Fibroblast of lung (primary cell): ENCODE data around the gene ANO3. TPM values are rescaled to one million over a fixed set of nuclear protein-coding genes. Genes with fewer than 3 reads are reported as not detected.
A peak's percentile ranks its signal among the peaks of the same experiment; 100 is the strongest.

Source experiments
- DNase-seq, 2 donors: peaks; one replicate each; pipeline versions ENCODE4 v3.0.0 to v3.0.0-alpha.2; 2010; ENCODE audit warnings: low read depth in 2 of 2
- H2AFZ ChIP-seq: 2 replicates; pipeline ENCODE4 v1.5.1; 2012; ENCODE audit warnings: low read length, control low read depth, inconsistent platforms
- H3K27ac ChIP-seq: 2 replicates; pipeline ENCODE4 v1.5.1; 2011; ENCODE audit warnings: low read length, control low read depth; ENCODE audit not compliant: insufficient read depth
- H3K27me3 ChIP-seq: 2 replicates; pipeline ENCODE4 v1.5.1; 2011; ENCODE audit warnings: mild to moderate bottlenecking, low read length; ENCODE audit not compliant: control insufficient read depth, insufficient read depth
- H3K36me3 ChIP-seq: 2 replicates; pipeline ENCODE4 v1.5.1; 2011; ENCODE audit warnings: low read length; ENCODE audit not compliant: control insufficient read depth, insufficient read depth
- H3K4me1 ChIP-seq: 2 replicates; pipeline ENCODE4 v1.5.1; 2011; ENCODE audit warnings: low read length; ENCODE audit not compliant: control insufficient read depth, insufficient read depth; ENCODE audit errors: extremely low read depth
- H3K4me2 ChIP-seq: 2 replicates; pipeline ENCODE4 v1.5.1; 2011; ENCODE audit warnings: low read length, control low read depth; ENCODE audit not compliant: insufficient read depth; ENCODE audit errors: extremely low read depth
- H3K4me3 ChIP-seq, 4 experiments: fragments of 200-600 bp in 1 of 4; sonication (generic) in 1 of 4; replicated peaks in 1 of 4; 2 replicates each; pipeline ENCODE4 v1.5.1; 2011 to 2016; ENCODE audit warnings: low read length in 4 of 4, low read depth in 3 of 4, mild to moderate bottlenecking in 3 of 4, control low read depth in 2 of 4, inconsistent platforms in 1 of 4, mixed read lengths in 1 of 4; ENCODE audit not compliant: insufficient read depth in 1 of 4; ENCODE audit errors: control extremely low read depth in 1 of 4
- H3K79me2 ChIP-seq: 2 replicates; pipeline ENCODE4 v1.5.1; 2012; ENCODE audit warnings: mild to moderate bottlenecking, low read length, inconsistent platforms; ENCODE audit not compliant: control insufficient read depth, insufficient read depth
- H3K9ac ChIP-seq: 2 replicates; pipeline ENCODE4 v1.5.1; 2011; ENCODE audit warnings: mild to moderate bottlenecking, low read length, control low read depth; ENCODE audit not compliant: insufficient read depth
- H3K9me3 ChIP-seq: 2 replicates; pipeline ENCODE4 v1.5.1; 2012; ENCODE audit warnings: low read depth, low read length; ENCODE audit not compliant: control insufficient read depth, insufficient read depth
- H4K20me1 ChIP-seq: 2 replicates; pipeline ENCODE4 v1.5.1; 2011; ENCODE audit warnings: low read length; ENCODE audit not compliant: control insufficient read depth, insufficient read depth; ENCODE audit errors: extremely low read depth
- EZH2 ChIP-seq: IDR thresholded peaks from 2 replicates; pipeline ENCODE4 v1.5.1; 2012; ENCODE audit warnings: low read length, control low read depth, mild to moderate bottlenecking; ENCODE audit errors: missing control alignments
- polyA minus RNA-seq: library from RNA; depleted of rRNA, polyadenylated mRNA; stranded (reverse); fragments of >200 nt; gene quantifications from 2 replicates; pipeline ENCODE4 v1.2.3, GENCODE V29; 2011; ENCODE audit warnings: low replicate concordance
- polyA plus RNA-seq, 2 donors: library from polyadenylated mRNA; depleted of rRNA in 1 of 2; stranded (reverse) in 1 of 2; unstranded in 1 of 2; fragments of >200 nt; gene quantifications; 2 replicates each; pipeline ENCODE4 v1.2.1, GENCODE V29; 2011 to 2012; ENCODE audit warnings: missing spikeins in 1 of 2
- total RNA-seq: library from RNA; depleted of rRNA; stranded (reverse); fragments of >200 nt; gene quantifications from 2 replicates; pipeline ENCODE4 v1.2.1, GENCODE V29; 2014
- TF ChIP-seq, protein P1 (sequence below), 2 donors: IDR thresholded peaks in 1 of 2; conservative IDR thresholded peaks in 1 of 2; 1 replicate in 1 of 2; 2 replicates in 1 of 2; pipeline ENCODE4 v1.5.1; 2011 to 2012; ENCODE audit warnings: low read length in 2 of 2, control low read depth in 1 of 2, inconsistent platforms in 1 of 2, low read depth in 1 of 2, mild to moderate bottlenecking in 1 of 2

Gene ANO3
- 1.0 and 5.1 TPM in 2 replicates for total RNA-seq
- 0.25 and 2.2 TPM in 2 replicates for polyA plus RNA-seq
- polyA plus RNA-seq (2012) = 0.14 and 1.3 TPM in 2 replicates
- 0.27 and 0.59 TPM in 2 replicates for polyA minus RNA-seq

DNA sequence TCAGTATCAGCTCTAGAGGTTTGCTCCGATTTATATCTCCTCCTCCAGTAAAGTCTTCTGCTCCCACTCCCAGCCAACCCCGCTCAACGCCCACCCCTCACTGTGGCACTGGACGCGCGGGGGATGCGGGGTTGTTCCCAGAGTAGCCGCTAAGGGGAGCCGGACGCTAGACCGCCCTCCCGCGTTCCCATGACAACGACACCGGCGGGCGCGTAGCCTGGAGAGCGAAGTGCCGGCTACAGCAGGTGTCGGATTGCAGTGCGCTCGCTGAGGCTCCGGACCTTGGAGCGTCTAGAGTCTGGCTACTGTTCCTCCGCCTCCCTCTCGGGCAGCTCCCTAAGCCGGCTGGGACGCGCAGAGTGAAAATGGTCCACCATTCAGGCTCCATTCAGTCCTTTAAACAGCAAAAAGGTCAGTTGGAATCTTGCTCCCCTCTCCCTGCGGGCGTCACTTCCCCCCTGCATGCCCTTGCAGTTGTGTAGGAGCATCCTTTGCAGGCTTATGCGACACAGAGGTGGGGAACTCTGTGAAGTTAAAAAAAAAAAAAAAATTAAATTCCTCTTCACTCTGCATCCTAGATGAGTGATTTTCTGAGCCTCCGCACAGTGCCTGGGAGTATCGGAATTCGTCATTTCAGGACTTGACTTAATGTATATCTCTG, at the start of gene ANO3:
Gene ANO3 (plus strand): TSS at position 220 of the 661 bp plus-strand sequence. CDS start 146 bp downstream, at position 366.
- TF ChIP-seq, protein P1, sequence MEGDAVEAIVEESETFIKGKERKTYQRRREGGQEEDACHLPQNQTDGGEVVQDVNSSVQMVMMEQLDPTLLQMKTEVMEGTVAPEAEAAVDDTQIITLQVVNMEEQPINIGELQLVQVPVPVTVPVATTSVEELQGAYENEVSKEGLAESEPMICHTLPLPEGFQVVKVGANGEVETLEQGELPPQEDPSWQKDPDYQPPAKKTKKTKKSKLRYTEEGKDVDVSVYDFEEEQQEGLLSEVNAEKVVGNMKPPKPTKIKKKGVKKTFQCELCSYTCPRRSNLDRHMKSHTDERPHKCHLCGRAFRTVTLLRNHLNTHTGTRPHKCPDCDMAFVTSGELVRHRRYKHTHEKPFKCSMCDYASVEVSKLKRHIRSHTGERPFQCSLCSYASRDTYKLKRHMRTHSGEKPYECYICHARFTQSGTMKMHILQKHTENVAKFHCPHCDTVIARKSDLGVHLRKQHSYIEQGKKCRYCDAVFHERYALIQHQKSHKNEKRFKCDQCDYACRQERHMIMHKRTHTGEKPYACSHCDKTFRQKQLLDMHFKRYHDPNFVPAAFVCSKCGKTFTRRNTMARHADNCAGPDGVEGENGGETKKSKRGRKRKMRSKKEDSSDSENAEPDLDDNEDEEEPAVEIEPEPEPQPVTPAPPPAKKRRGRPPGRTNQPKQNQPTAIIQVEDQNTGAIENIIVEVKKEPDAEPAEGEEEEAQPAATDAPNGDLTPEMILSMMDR (conservative IDR thresholded peaks at IDR 0.05 in 1 of 2, IDR thresholded peaks at IDR 0.05 in 1 of 2; ENCODE audit: low read depth in 1 of 2, low read length in 2 of 2) = peak; percentile 29 to 75
- no peak for TF ChIP-seq EZH2
- Histone ChIP-seq H3K79me2 (no peaks in the 10 kb centered on the region), H3K4me1 (no peaks in the 10 kb centered on the region), H3K27me3 (peaks cover 7% of the 10 kb centered on the region), H3K4me3 (peak within 1 kb of the TSS in 3 of 4 experiments; percentile 33 to 67 (median 49)), H3K36me3 (no peaks in the 10 kb centered on the region), H3K9ac (no peak within 1 kb of the TSS), H3K27ac (no peak within 1 kb of the TSS), H3K9me3 (no peaks in the 10 kb centered on the region), H4K20me1 (no peaks in the 10 kb centered on the region), H3K4me2 (peak within 1 kb of the TSS; percentile 82), H2AFZ (peak within 1 kb of the TSS; percentile 33)
- DNase-seq = peak; percentile 84 to 89

DNA sequence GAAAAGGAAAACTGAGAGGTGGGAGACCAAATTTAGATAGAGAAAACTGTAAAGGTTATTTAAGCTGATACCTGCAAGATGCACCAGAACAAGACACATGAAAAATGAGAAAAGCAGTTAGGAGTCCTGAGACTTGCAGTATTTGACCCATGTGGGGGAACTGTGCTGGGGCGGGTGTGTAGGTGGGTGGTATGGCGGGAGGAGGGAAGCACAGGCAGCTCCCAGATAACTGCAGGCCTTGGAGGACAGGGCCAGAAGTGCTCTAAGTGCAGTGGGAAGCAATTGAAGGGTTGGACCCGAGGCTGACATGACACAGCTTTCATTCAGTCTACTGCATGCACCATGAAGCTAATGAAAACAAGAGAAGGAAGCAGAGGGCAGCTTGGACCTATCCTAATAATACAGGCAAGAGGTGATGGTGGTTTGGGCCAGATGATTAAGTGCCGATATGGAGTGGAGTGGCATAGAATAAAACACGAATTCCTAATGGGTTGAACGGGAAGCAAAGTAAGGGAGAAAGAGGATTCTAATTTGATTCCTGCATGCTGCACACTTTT, 48.0 kb upstream of the ANO3 start:
- peak overlapping the region; percentile 57 for H3K4me2 ChIP-seq
- H3K4me3 ChIP-seq = peak overlapping the region in 3 of 4 experiments; percentile 43 to 68 (median 54)
- TF ChIP-seq EZH2 = no peak
- TF ChIP-seq, protein P1 (conservative IDR thresholded peaks at IDR 0.05 in 1 of 2, IDR thresholded peaks at IDR 0.05 in 1 of 2; ENCODE audit: low read depth in 1 of 2, low read length in 2 of 2) = no peak
- no peaks in the 10 kb centered on the region for H3K79me2 ChIP-seq
- no peaks in the 10 kb centered on the region for H3K4me1 ChIP-seq
- H3K9ac ChIP-seq = no peak overlapping the region
- H3K27ac ChIP-seq = no peak overlapping the region
- H3K36me3 ChIP-seq = no peaks in the 10 kb centered on the region
- peak overlapping the region; percentile 86 for H2AFZ ChIP-seq
- no peaks in the 10 kb centered on the region for H3K9me3 ChIP-seq
- no peaks in the 10 kb centered on the region for H4K20me1 ChIP-seq
- no peak for DNase-seq
- no peaks in the 10 kb centered on the region for H3K27me3 ChIP-seq

DNA sequence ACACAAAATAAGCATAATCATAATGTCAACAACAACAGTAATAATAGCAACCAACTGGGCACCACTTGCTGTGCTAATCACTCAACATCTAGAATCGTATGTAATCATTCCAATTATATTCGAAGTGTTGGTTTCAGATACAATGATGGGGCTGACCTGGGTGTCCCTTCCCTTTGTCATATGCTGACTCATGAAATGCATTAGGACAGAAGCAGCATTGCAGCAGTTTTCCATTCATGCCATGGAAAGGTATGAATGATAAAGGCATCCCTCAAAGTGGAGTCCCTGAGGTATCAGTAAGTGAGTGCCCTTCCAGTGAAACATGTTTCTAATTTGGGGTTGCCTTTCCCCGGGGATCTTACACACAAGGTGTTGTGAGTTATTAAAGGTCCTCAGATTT, 46.3 kb upstream of the ANO3 start:
- Histone ChIP-seq H3K27ac (no peak overlapping the region), H2AFZ (no peak overlapping the region), H3K9me3 (no peaks in the 10 kb centered on the region), H3K36me3 (no peaks in the 10 kb centered on the region), H3K4me2 (no peak overlapping the region), H3K27me3 (no peaks in the 10 kb centered on the region), H4K20me1 (no peaks in the 10 kb centered on the region), H3K79me2 (no peaks in the 10 kb centered on the region), H3K4me3 (no peak overlapping the region), H3K4me1 (no peaks in the 10 kb centered on the region), H3K9ac (no peak overlapping the region)
- TF ChIP-seq, protein P1 (conservative IDR thresholded peaks at IDR 0.05 in 1 of 2, IDR thresholded peaks at IDR 0.05 in 1 of 2; ENCODE audit: low read depth in 1 of 2, low read length in 2 of 2) = no peak
- DNase-seq = no peak
